Ovary (tissue), 3 donors: ENCODE measurements around the gene SRRT.

Source experiments
- EP300 ChIP-seq: sonication (generic); formaldehyde crosslinking; IDR thresholded peaks from one replicate; pipeline ENCODE4 v1.6.1; 2017; ENCODE audit warnings: antibody characterized with exemption
- TF ChIP-seq, protein P1 (sequence below), 3 donors: fragments of 450-650 bp in 2 of 3; fragments of 200-600 bp in 1 of 3; IDR thresholded peaks; one replicate each; pipeline versions ENCODE4 v1.5.1 to v1.8.0; 2016 to 2022; ENCODE audit warnings: antibody characterized with exemption in 3 of 3, mild to moderate bottlenecking in 1 of 3
- donor health status: DM: no; HTN: no; CAD: no.

DNA sequence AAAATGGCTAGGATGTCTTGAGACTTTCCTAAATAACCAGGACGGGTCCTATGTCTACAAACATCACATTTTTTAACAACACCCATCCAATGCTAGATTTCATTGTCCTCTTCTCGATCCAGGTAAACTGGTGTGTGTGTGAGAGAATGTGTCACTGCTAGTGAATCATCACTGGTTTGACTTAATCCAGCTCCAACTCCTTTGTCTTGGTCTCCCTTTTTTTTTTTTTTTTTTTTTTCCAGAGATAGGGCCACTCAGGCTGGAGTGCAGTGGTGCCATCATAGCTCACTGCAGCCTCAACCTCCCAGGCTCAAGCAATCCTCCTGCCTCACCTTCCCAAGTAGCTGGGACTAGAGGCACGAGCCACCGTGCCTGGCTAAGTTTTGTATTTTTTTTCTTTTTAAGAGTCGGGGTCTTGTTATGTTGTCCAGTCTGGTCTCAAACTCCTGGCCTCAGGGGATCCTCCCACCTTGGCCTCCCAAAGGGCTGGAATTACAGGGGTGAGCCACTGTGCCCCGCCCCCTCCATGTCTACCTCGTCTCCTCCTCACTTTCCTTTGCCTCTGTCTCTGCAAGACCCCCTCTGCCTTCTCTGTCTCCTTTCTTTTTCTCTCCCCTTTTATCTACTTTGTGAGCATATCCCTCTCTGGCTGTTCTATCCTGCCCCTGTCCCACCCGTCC, 16.8 kb downstream of the SRRT start:
- TF ChIP-seq, protein P1, sequence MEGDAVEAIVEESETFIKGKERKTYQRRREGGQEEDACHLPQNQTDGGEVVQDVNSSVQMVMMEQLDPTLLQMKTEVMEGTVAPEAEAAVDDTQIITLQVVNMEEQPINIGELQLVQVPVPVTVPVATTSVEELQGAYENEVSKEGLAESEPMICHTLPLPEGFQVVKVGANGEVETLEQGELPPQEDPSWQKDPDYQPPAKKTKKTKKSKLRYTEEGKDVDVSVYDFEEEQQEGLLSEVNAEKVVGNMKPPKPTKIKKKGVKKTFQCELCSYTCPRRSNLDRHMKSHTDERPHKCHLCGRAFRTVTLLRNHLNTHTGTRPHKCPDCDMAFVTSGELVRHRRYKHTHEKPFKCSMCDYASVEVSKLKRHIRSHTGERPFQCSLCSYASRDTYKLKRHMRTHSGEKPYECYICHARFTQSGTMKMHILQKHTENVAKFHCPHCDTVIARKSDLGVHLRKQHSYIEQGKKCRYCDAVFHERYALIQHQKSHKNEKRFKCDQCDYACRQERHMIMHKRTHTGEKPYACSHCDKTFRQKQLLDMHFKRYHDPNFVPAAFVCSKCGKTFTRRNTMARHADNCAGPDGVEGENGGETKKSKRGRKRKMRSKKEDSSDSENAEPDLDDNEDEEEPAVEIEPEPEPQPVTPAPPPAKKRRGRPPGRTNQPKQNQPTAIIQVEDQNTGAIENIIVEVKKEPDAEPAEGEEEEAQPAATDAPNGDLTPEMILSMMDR (IDR thresholded peaks at IDR 0.05), result no peak
- no peak for TF ChIP-seq EP300
